Neural progenitor cell (in vitro differentiated cells): ENCODE results near the gene LOXHD1. TPM values are rescaled to one million over a fixed set of nuclear protein-coding genes. Genes with fewer than 3 reads are reported as not detected.

Experiments
- DNase-seq: peaks from one replicate; pipeline ENCODE4 v3.0.0-alpha.2; 2016; ENCODE audit warnings: low spot score
- H2AFZ ChIP-seq: fragments of 200-600 bp; sonication (generic); replicated peaks from 2 replicates; pipeline ENCODE4 v1.6.1; 2016; ENCODE audit warnings: antibody characterized with exemption
- H3F3A ChIP-seq: fragments of 200-600 bp; sonication (generic); 2 replicates; pipeline ENCODE4 v1.6.1; 2016; ENCODE audit warnings: antibody characterized with exemption, low read depth
- H3K27ac ChIP-seq: fragments of 200-600 bp; sonication (generic); 2 replicates; pipeline ENCODE4 v1.5.1; 2016; ENCODE audit warnings: mild to moderate bottlenecking
- H3K27me3 ChIP-seq: fragments of 200-600 bp; sonication (generic); 2 replicates; pipeline ENCODE4 v1.6.1; 2016; ENCODE audit warnings: mild to moderate bottlenecking, moderate library complexity
- H3K36me3 ChIP-seq: fragments of 200-600 bp; sonication (generic); 2 replicates; pipeline ENCODE4 v1.5.1; 2016
- H3K4me1 ChIP-seq: fragments of 200-600 bp; sonication (generic); 2 replicates; pipeline ENCODE4 v1.6.1; 2016; ENCODE audit warnings: mixed run types
- H3K4me2 ChIP-seq: fragments of 200-600 bp; sonication (generic); 2 replicates; pipeline ENCODE4 v1.6.1; 2016
- H3K4me3 ChIP-seq: fragments of 200-600 bp; sonication (generic); 2 replicates; pipeline ENCODE4 v1.5.1; 2016
- H3K79me2 ChIP-seq: fragments of 200-600 bp; sonication (generic); 2 replicates; pipeline ENCODE4 v1.6.1; 2016; ENCODE audit warnings: low read depth
- H3K9ac ChIP-seq: fragments of 200-600 bp; sonication (generic); 2 replicates; pipeline ENCODE4 v1.6.1; 2016
- H3K9me3 ChIP-seq: fragments of 200-600 bp; sonication (generic); 2 replicates; pipeline ENCODE4 v1.5.1; 2016; ENCODE audit warnings: low read depth
- H4K20me1 ChIP-seq: fragments of 200-600 bp; sonication (generic); 2 replicates; pipeline ENCODE4 v1.6.1; 2016; ENCODE audit warnings: low read depth
- H3K27ac Mint-ChIP-seq: 3 replicates; pipeline ENCODE4 v1.8.0; 2021; ENCODE audit warnings: mixed read lengths
- H3K27me3 Mint-ChIP-seq: 2 replicates; pipeline ENCODE4 v1.8.0; 2022; ENCODE audit warnings: low read depth, mild to moderate bottlenecking, inconsistent platforms, moderate library complexity, mixed read lengths; ENCODE audit not compliant: insufficient read depth
- H3K36me3 Mint-ChIP-seq: 3 replicates; pipeline ENCODE4 v1.8.0; 2021; ENCODE audit warnings: mixed read lengths
- H3K4me1 Mint-ChIP-seq: 3 replicates; pipeline ENCODE4 v1.8.0; 2021; ENCODE audit warnings: mixed read lengths
- H3K4me3 Mint-ChIP-seq: 3 replicates; pipeline ENCODE4 v1.8.0; 2021; ENCODE audit warnings: mild to moderate bottlenecking, moderate library complexity, mixed read lengths
- H3K9me3 Mint-ChIP-seq: 3 replicates; pipeline ENCODE4 v1.8.0; 2020; ENCODE audit warnings: mixed read lengths
- CTCF ChIP-seq: fragments of 200-600 bp; sonication (generic); IDR thresholded peaks from 2 replicates; pipeline ENCODE4 v1.5.1; 2017; ENCODE audit warnings: antibody characterized with exemption, mild to moderate bottlenecking
- EZH2 ChIP-seq: fragments of 200-600 bp; sonication (generic); IDR thresholded peaks from 2 replicates; pipeline ENCODE4 v1.6.1; 2017; ENCODE audit warnings: antibody characterized with exemption, mild to moderate bottlenecking, moderate library complexity
- EZH2phosphoT487 ChIP-seq: fragments of 200-600 bp; sonication (generic); IDR thresholded peaks from 2 replicates; pipeline ENCODE4 v1.6.1; 2017; ENCODE audit warnings: antibody characterized with exemption
- total RNA-seq: library from RNA; depleted of rRNA; stranded (reverse); fragments of >200 nt; gene quantifications from 2 replicates; pipeline ENCODE4 v1.2.3, GENCODE V29; 2015; ENCODE audit warnings: low replicate concordance

The LOXHD1 gene
- total RNA-seq, 1 donor from 2014 or later: not detected

- TF ChIP-seq EZH2phosphoT487: no peak
- TF ChIP-seq CTCF: no peak
- TF ChIP-seq EZH2: no peak
- Histone ChIP-seq H3K9me3 (no peaks in the 10 kb centered on the region), H3K9ac (no peak overlapping the region), H3K4me3 (no peak overlapping the region), H3F3A (no peaks in the 10 kb centered on the region), H2AFZ (no peak overlapping the region), H3K4me2 (no peak overlapping the region), H3K27me3 (no peaks in the 10 kb centered on the region), H3K27ac (no peak overlapping the region), H4K20me1 (no peaks in the 10 kb centered on the region), H3K79me2 (no peaks in the 10 kb centered on the region), H3K4me1 (no peaks in the 10 kb centered on the region), H3K36me3 (no peaks in the 10 kb centered on the region)
- DNase-seq: no peak
- Mint-ChIP-seq H3K27ac (no peak overlapping the region), H3K27me3 (peaks cover 2% of the 10 kb centered on the region), H3K36me3 (no peaks in the 10 kb centered on the region), H3K9me3 (no peaks in the 10 kb centered on the region), H3K4me1 (no peaks in the 10 kb centered on the region), H3K4me3 (no peak overlapping the region)
Observed at GRCh38 chr18:46649071-46649862, 7.8 kb downstream of the LOXHD1 start.

GRCh38 chr18:46646468-46646867 is 10.6 kb downstream of the LOXHD1 start:
- Histone ChIP-seq H3K27ac (no peak overlapping the region), H3K9ac (no peak overlapping the region), H3K4me2 (no peak overlapping the region), H3K79me2 (no peaks in the 10 kb centered on the region), H3F3A (no peaks in the 10 kb centered on the region), H3K9me3 (no peaks in the 10 kb centered on the region), H3K27me3 (no peaks in the 10 kb centered on the region), H3K36me3 (no peaks in the 10 kb centered on the region), H3K4me1 (no peaks in the 10 kb centered on the region), H3K4me3 (no peak overlapping the region), H4K20me1 (no peaks in the 10 kb centered on the region), H2AFZ (no peak overlapping the region)
- Mint-ChIP-seq H3K4me1 (peaks cover 5% of the 10 kb centered on the region), H3K36me3 (no peaks in the 10 kb centered on the region), H3K9me3 (no peaks in the 10 kb centered on the region), H3K27ac (no peak overlapping the region), H3K27me3 (peaks cover 5% of the 10 kb centered on the region), H3K4me3 (no peak overlapping the region)
- TF ChIP-seq EZH2 (no peak), CTCF (peak; percentile 10)
- no peak for DNase-seq

GRCh38 chr18:46642561-46642960 is 14.5 kb downstream of the LOXHD1 start:
- Histone ChIP-seq H3K9ac (no peak overlapping the region), H3K27me3 (no peaks in the 10 kb centered on the region), H3K36me3 (no peaks in the 10 kb centered on the region), H3K4me1 (no peaks in the 10 kb centered on the region), H2AFZ (peak overlapping the region; percentile 24), H3F3A (no peaks in the 10 kb centered on the region), H4K20me1 (no peaks in the 10 kb centered on the region), H3K4me2 (no peak overlapping the region), H3K4me3 (no peak overlapping the region), H3K27ac (no peak overlapping the region), H3K9me3 (no peaks in the 10 kb centered on the region), H3K79me2 (no peaks in the 10 kb centered on the region)
- no peak for DNase-seq
- Mint-ChIP-seq H3K27ac (peak overlapping the region; percentile 21), H3K27me3 (peaks cover 5% of the 10 kb centered on the region), H3K36me3 (no peaks in the 10 kb centered on the region), H3K9me3 (no peaks in the 10 kb centered on the region), H3K4me3 (no peak overlapping the region), H3K4me1 (peaks cover 5% of the 10 kb centered on the region)
- TF ChIP-seq EZH2phosphoT487: no peak
- TF ChIP-seq EZH2: no peak
- TF ChIP-seq CTCF: no peak
